PC-9 (cell line): Measurements from ENCODE around the gene TMEM9. TPM values are rescaled to one million over a fixed set of nuclear protein-coding genes. Genes with fewer than 3 reads are reported as not detected.

Experiments
- BruUV-seq: library from RNA; stranded (reverse); fragments of 400-500 nt; replicated peaks from 2 replicates; lab custom pipeline; 2021; lab: Mats Ljungman, UMichigan
- CTCF ChIA-PET: fragments of 300-600 bp; sonication (Branson Sonifier 250); formaldehyde crosslinking; loops from one replicate; lab custom pipeline; 2022; ENCODE audit warnings: antibody characterized with exemption; lab: Charles Lee
- POLR2A ChIA-PET: fragments of 300-600 bp; sonication (Branson Sonifier 250); formaldehyde crosslinking; loops from one replicate; lab custom pipeline; 2022; ENCODE audit warnings: antibody characterized with exemption; ENCODE audit not compliant: unreplicated experiment; lab: Charles Lee
- DNase-seq, 2 experiments: peaks; one replicate each; pipeline versions ENCODE4 v3.0.0 to v3.0.0-alpha.2; 2015 to 2022; ENCODE audit warnings: mixed read lengths in 1 of 2
- H2AFZ ChIP-seq: fragments of 200-600 bp; sonication (generic); 2 replicates; pipeline ENCODE4 v1.8.1; 2017; ENCODE audit warnings: antibody characterized with exemption
- H3F3A ChIP-seq: fragments of 200-600 bp; sonication (generic); 2 replicates; pipeline ENCODE4 v1.8.1; 2017; ENCODE audit warnings: antibody characterized with exemption, mild to moderate bottlenecking, low read depth; ENCODE audit not compliant: insufficient read depth
- H3K27ac ChIP-seq: fragments of 200-600 bp; sonication (generic); 2 replicates; pipeline ENCODE4 v1.6.1; 2016; ENCODE audit warnings: mixed run types
- H3K27me3 ChIP-seq: fragments of 200-600 bp; sonication (generic); 2 replicates; pipeline ENCODE4 v1.6.1; 2016; ENCODE audit warnings: low read depth, mixed run types; ENCODE audit not compliant: insufficient read depth
- H3K36me3 ChIP-seq: fragments of 200-600 bp; sonication (generic); 2 replicates; pipeline ENCODE4 v1.6.1; 2016; ENCODE audit warnings: low read depth, mixed run types
- H3K4me1 ChIP-seq: fragments of 200-600 bp; sonication (generic); replicated peaks from 2 replicates; pipeline ENCODE4 v1.6.1; 2016; ENCODE audit warnings: mixed run types; ENCODE audit not compliant: insufficient read depth
- H3K4me2 ChIP-seq: fragments of 200-600 bp; sonication (generic); 2 replicates; pipeline ENCODE4 v1.6.1; 2017; ENCODE audit warnings: mixed run types
- H3K4me3 ChIP-seq: fragments of 200-600 bp; sonication (generic); 2 replicates; pipeline ENCODE4 v1.6.1; 2016; ENCODE audit warnings: mixed run types
- H3K79me2 ChIP-seq: fragments of 200-600 bp; sonication (generic); 2 replicates; pipeline ENCODE4 v1.6.1; 2017; ENCODE audit warnings: low read depth, mixed run types
- H3K9me2 ChIP-seq: fragments of 200-600 bp; sonication (generic); 2 replicates; pipeline ENCODE4 v1.8.1; 2017; ENCODE audit warnings: mild to moderate bottlenecking; ENCODE audit not compliant: insufficient read depth
- H3K9me3 ChIP-seq: fragments of 200-600 bp; sonication (generic); 2 replicates; pipeline ENCODE4 v1.8.1; 2016; ENCODE audit warnings: low read depth; ENCODE audit not compliant: insufficient read depth
- H4K20me1 ChIP-seq: fragments of 200-600 bp; sonication (generic); 2 replicates; pipeline ENCODE4 v1.8.1; 2017; ENCODE audit not compliant: insufficient read depth
- CTCF ChIP-seq: fragments of 200-600 bp; sonication (generic); conservative IDR thresholded peaks from 2 replicates; pipeline ENCODE4 v1.6.1; 2017; ENCODE audit warnings: mixed run types, antibody characterized with exemption, mild to moderate bottlenecking, moderate library complexity
- EZH2 ChIP-seq: fragments of 200-600 bp; sonication (generic); IDR thresholded peaks from 2 replicates; pipeline ENCODE4 v1.8.0; 2017; ENCODE audit warnings: antibody characterized with exemption, low read depth
- intact Hi-C: fragments of 100-400 bp; cut with micrococcal nuclease; formaldehyde crosslinking; loops from one replicate; pipeline ENCODE4 v1.10.0; 2022; ENCODE audit not compliant: unreplicated experiment
- total RNA-seq: library from RNA; stranded (reverse); gene quantifications from 2 replicates; pipeline ENCODE4 v1.2.3, GENCODE V29; 2021

Gene TMEM9
- total RNA-seq, 1 experiment from 2014 or later, result 94.3 TPM

GRCh38 chr1:201142011-201142848 is 12.0 kb downstream of the TMEM9 start:
- H3K27ac ChIP-seq, result no peak overlapping the region
- ChIA-PET POLR2A (no interaction called here), CTCF (no interaction called here)
- H3K4me1 ChIP-seq, result no peaks in the 10 kb centered on the region
- H3K9me3 ChIP-seq, result no peaks in the 10 kb centered on the region
- intact Hi-C loops, result no loop called here
- BruUV-seq, result no TSS peak
- no peaks in the 10 kb centered on the region for H3K9me2 ChIP-seq
- no peak overlapping the region for H3K4me3 ChIP-seq
- no peaks in the 10 kb centered on the region for H3K79me2 ChIP-seq
- H4K20me1 ChIP-seq, result no peaks in the 10 kb centered on the region; the same call in 1 of the 2 replicates
- no peak for TF ChIP-seq CTCF
- no peak for TF ChIP-seq EZH2
- no peaks in the 10 kb centered on the region for H3K27me3 ChIP-seq
- no peak for DNase-seq
- peaks cover 3% of the 10 kb centered on the region; the same call in 1 of the 2 replicates for H3K36me3 ChIP-seq
- H3K4me2 ChIP-seq, result no peak overlapping the region
- no peak overlapping the region for H2AFZ ChIP-seq
- H3F3A ChIP-seq, result no peaks in the 10 kb centered on the region

GRCh38 chr1:201141418-201141817 is 12.9 kb downstream of the TMEM9 start:
- intact Hi-C loops, result no loop called here
- Histone ChIP-seq H3K4me2 (no peak overlapping the region), H3K9me2 (no peaks in the 10 kb centered on the region), H3K79me2 (no peaks in the 10 kb centered on the region), H3F3A (no peaks in the 10 kb centered on the region), H2AFZ (no peak overlapping the region), H3K27ac (no peak overlapping the region), H3K4me3 (no peak overlapping the region), H3K4me1 (no peaks in the 10 kb centered on the region), H4K20me1 (no peaks in the 10 kb centered on the region; the same call in 1 of the 2 replicates), H3K9me3 (no peaks in the 10 kb centered on the region), H3K36me3 (peaks cover 3% of the 10 kb centered on the region; the same call in 1 of the 2 replicates), H3K27me3 (no peaks in the 10 kb centered on the region)
- CTCF ChIA-PET, result no interaction called here
- TF ChIP-seq CTCF (no peak), EZH2 (no peak)
- DNase-seq, result no peak
- no TSS peak for BruUV-seq
- POLR2A ChIA-PET, result no interaction called here

GRCh38 chr1:201140941-201141260 is 13.4 kb downstream of the TMEM9 start:
- peaks cover 3% of the 10 kb centered on the region; the same call in 1 of the 2 replicates for H3K36me3 ChIP-seq
- no peaks in the 10 kb centered on the region for H3K9me3 ChIP-seq
- DNase-seq, result no peak
- H3F3A ChIP-seq, result no peaks in the 10 kb centered on the region
- H3K79me2 ChIP-seq, result no peaks in the 10 kb centered on the region
- H3K4me3 ChIP-seq, result no peak overlapping the region
- no peaks in the 10 kb centered on the region for H3K9me2 ChIP-seq
- CTCF ChIA-PET, result no interaction called here
- H3K4me2 ChIP-seq, result no peak overlapping the region
- H2AFZ ChIP-seq, result no peak overlapping the region
- H3K27me3 ChIP-seq, result no peaks in the 10 kb centered on the region
- TF ChIP-seq EZH2, result no peak
- no peak for TF ChIP-seq CTCF
- POLR2A ChIA-PET, result no interaction called here
- intact Hi-C loops, result no loop called here
- BruUV-seq, result no TSS peak
- no peak overlapping the region for H3K27ac ChIP-seq
- no peaks in the 10 kb centered on the region; the same call in 1 of the 2 replicates for H4K20me1 ChIP-seq
- H3K4me1 ChIP-seq, result no peaks in the 10 kb centered on the region
